B cell (primary cell): Measurements from ENCODE around the gene C10orf88.

Experiments
- CTCF ChIP-seq: fragments of 200-600 bp; IDR thresholded peaks from one replicate; pipeline ENCODE4 v1.8.0; 2022; ENCODE audit warnings: antibody characterized with exemption, mild to moderate bottlenecking
- EZH2 ChIP-seq: IDR thresholded peaks from 2 replicates; pipeline ENCODE4 v1.6.1; 2012; ENCODE audit warnings: borderline replicate concordance, low read depth, mild to moderate bottlenecking, moderate library complexity, low read length; ENCODE audit not compliant: insufficient read depth, poor library complexity, severe bottlenecking

GRCh38 chr10:122884166-122884565, 69.9 kb downstream of the C10orf88 start:
- TF ChIP-seq CTCF (no peak), EZH2 (no peak)
